ENCODE data around the gene PSME3.

Gene PSME3

GRCh38 chr17:42832934-42833766, at the start of gene PSME3:
PSME3 (plus strand) TSS chr17:42833397; CDS start chr17:42833632, 235 bp downstream.
- peak; percentile 90 for DNase-seq (ENCODE audit: low spot score)

- DNase-seq (ENCODE audit: low spot score): no peak
Measured at GRCh38 chr17:42783791-42784138, 49.4 kb upstream of the PSME3 start.

- no peak for DNase-seq (ENCODE audit: low spot score)
Measured at GRCh38 chr17:42784409-42784808, 48.8 kb upstream of the PSME3 start.

GRCh38 chr17:42784811-42785592, 48.2 kb upstream of the PSME3 start:
- DNase-seq (ENCODE audit: low spot score): no peak

- DNase-seq (ENCODE audit: low spot score): no peak
Measured at GRCh38 chr17:42787266-42787665, 45.9 kb upstream of the PSME3 start.

- DNase-seq (ENCODE audit: low spot score): no peak
Measured at GRCh38 chr17:42791948-42792347, 41.2 kb upstream of the PSME3 start.

- DNase-seq (ENCODE audit: low spot score): no peak
Measured at GRCh38 chr17:42792545-42792944, 40.7 kb upstream of the PSME3 start.

GRCh38 chr17:42795061-42795460, 38.1 kb upstream of the PSME3 start:
- no peak for DNase-seq (ENCODE audit: low spot score)

GRCh38 chr17:42795465-42795864, 37.7 kb upstream of the PSME3 start:
- DNase-seq (ENCODE audit: low spot score): no peak

- no peak for DNase-seq (ENCODE audit: low spot score)
Measured at GRCh38 chr17:42796066-42796758, 37.0 kb upstream of the PSME3 start.

- DNase-seq (ENCODE audit: low spot score): no peak
Measured at GRCh38 chr17:42797067-42798007, 35.9 kb upstream of the PSME3 start.

GRCh38 chr17:42798011-42798382, 35.2 kb upstream of the PSME3 start:
- DNase-seq (ENCODE audit: low spot score): no peak

GRCh38 chr17:42798383-42799380, 34.5 kb upstream of the PSME3 start, which contains the start of the genes CNTD1 and COA3:
CNTD1 (plus strand) TSS chr17:42798861; CDS start chr17:42799068, 207 bp downstream.
COA3 (minus strand) TSS chr17:42798704; CDS start chr17:42798681, 23 bp downstream.
- peak; percentile 87 for DNase-seq (ENCODE audit: low spot score)

GRCh38 chr17:42803074-42803883, 29.9 kb upstream of the PSME3 start:
- DNase-seq (ENCODE audit: low spot score): no peak

GRCh38 chr17:42804918-42805367, 28.3 kb upstream of the PSME3 start:
- DNase-seq (ENCODE audit: low spot score): no peak

- no peak for DNase-seq (ENCODE audit: low spot score)
Measured at GRCh38 chr17:42806249-42806648, 26.9 kb upstream of the PSME3 start.

- no peak for DNase-seq (ENCODE audit: low spot score)
Measured at GRCh38 chr17:42809250-42809649, 23.9 kb upstream of the PSME3 start.

- no peak for DNase-seq (ENCODE audit: low spot score)
Measured at GRCh38 chr17:42814633-42815399, 18.4 kb upstream of the PSME3 start.
